Chondrocyte (in vitro differentiated cells): ENCODE measurements around the gene DENND5A. TPM values are rescaled to one million over a fixed set of nuclear protein-coding genes. Genes with fewer than 3 reads are reported as not detected.
"Not testable (repeated sequence)": the region's sequence is repeated elsewhere in the genome, so short reads cannot be mapped to it uniquely, and the experiment has no call there.

ENCODE experiments used
- DNase-seq: peaks from one replicate; pipeline ENCODE4 v3.0.0; 2021; ENCODE audit warnings: mixed read lengths, low spot score
- H3K27ac Mint-ChIP-seq: one replicate; pipeline ENCODE4 v1.8.0; 2021; ENCODE audit warnings: mild to moderate bottlenecking, moderate library complexity, mixed read lengths; ENCODE audit not compliant: unreplicated experiment
- H3K27me3 Mint-ChIP-seq: 2 replicates; pipeline ENCODE4 v1.8.0; 2021; ENCODE audit warnings: low read depth, mixed read lengths
- H3K36me3 Mint-ChIP-seq: 2 replicates; pipeline ENCODE4 v1.8.0; 2021; ENCODE audit warnings: low read depth, mixed read lengths
- H3K4me1 Mint-ChIP-seq: 2 replicates; pipeline ENCODE4 v1.8.0; 2021; ENCODE audit warnings: low read depth, mild to moderate bottlenecking, mixed read lengths
- H3K4me3 Mint-ChIP-seq: one replicate; pipeline ENCODE4 v1.8.0; 2021; ENCODE audit warnings: mild to moderate bottlenecking, moderate library complexity, mixed read lengths; ENCODE audit not compliant: unreplicated experiment
- H3K9me3 Mint-ChIP-seq: 2 replicates; pipeline ENCODE4 v1.8.0; 2021; ENCODE audit warnings: low read depth, mixed read lengths
- CTCF ChIP-seq: fragments of 200-600 bp; sonication (generic); IDR thresholded peaks from 2 replicates; pipeline ENCODE4 v1.5.0; 2021; ENCODE audit warnings: antibody characterized with exemption, mild to moderate bottlenecking, moderate library complexity
- total RNA-seq: library from RNA; stranded (reverse); gene quantifications from 3 replicates; pipeline ENCODE4 v1.2.1, GENCODE V29; 2021

DENND5A gene
- total RNA-seq, 1 donor from 2014 or later, result 111 TPM

DNA sequence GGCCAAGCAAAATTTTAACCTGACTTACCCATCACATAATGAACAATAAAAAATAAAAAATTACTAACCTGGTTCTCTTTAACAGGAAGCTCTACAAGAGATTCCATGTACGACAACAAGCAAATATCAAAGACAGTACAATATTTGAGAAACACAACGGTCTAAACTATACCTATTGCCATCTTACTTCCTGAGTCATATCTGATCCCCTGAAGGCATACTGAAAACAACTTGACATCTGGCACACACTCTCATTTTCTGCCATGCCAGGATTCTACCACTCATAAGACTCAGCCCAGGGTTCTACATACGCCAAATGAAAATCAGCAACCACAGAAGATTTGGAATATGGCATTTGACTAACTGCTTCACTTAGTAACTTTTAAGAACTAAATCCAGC lies 13.8 kb downstream of the DENND5A start:
- H3K4me3 Mint-ChIP-seq, result no peak overlapping the region
- no peaks in the 10 kb centered on the region for H3K27me3 Mint-ChIP-seq
- no peaks in the 10 kb centered on the region for H3K36me3 Mint-ChIP-seq
- no peak overlapping the region for H3K27ac Mint-ChIP-seq
- no peaks in the 10 kb centered on the region for H3K9me3 Mint-ChIP-seq
- H3K4me1 Mint-ChIP-seq, result peaks cover 27% of the 10 kb centered on the region
- TF ChIP-seq CTCF, result no peak
- no peak for DNase-seq

GRCh38 chr11:9250139-9250582 lies 15.0 kb downstream of the DENND5A start:
- Mint-ChIP-seq H3K4me3 (no peak overlapping the region), H3K27ac (peak overlapping the region; percentile 77), H3K36me3 (no peaks in the 10 kb centered on the region), H3K9me3 (no peaks in the 10 kb centered on the region), H3K4me1 (peaks cover 27% of the 10 kb centered on the region), H3K27me3 (no peaks in the 10 kb centered on the region)
- no peak for DNase-seq
- no peak for TF ChIP-seq CTCF

DNA sequence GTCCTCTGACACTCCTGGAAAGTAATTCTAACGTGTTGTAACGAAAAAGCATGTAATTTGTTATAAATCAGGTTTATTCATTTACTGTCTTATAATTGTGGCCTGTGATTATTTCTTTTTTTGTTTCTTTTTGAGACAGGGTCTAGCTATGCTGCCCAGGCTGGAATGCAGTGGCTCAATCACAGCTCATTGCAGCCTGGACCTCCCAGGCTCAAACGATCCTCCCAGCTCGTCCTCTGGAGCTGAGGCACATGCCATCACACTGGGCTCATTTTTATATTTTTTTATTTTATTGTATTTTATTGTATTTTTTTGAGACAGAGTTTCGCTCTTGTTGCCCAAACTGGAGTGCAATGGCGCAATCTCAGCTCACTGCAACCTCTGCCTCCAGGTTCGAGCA lies 15.9 kb downstream of the DENND5A start:
- Mint-ChIP-seq H3K4me1 (peaks cover 27% of the 10 kb centered on the region), H3K36me3 (no peaks in the 10 kb centered on the region), H3K9me3 (no peaks in the 10 kb centered on the region), H3K27me3 (no peaks in the 10 kb centered on the region), H3K4me3 (no peak overlapping the region), H3K27ac (no peak overlapping the region)
- TF ChIP-seq CTCF, result no peak
- no peak for DNase-seq

DNA sequence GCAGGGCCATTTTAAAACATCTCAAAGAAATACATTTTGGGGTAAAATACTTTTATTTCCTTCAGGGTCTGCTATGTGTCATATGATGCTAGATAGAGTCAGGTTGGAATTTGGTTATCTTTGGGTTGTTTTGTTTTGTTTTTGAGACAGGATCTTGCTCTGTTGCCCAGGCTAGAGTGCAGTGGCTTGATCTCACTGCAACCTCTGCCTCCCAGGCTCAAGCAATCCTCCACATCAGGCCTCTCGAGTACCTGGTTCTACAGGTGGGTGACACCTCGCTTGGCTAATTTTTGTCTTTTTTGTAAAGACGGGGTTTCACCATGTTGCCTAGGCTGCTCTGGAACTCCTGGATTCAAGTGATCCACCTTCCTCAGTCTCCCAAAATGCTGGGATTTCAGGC lies 17.3 kb downstream of the DENND5A start:
- DNase-seq, result no peak
- Mint-ChIP-seq H3K4me1 (peaks cover 21% of the 10 kb centered on the region), H3K36me3 (no peaks in the 10 kb centered on the region), H3K4me3 (no peak overlapping the region), H3K27me3 (no peaks in the 10 kb centered on the region), H3K9me3 (no peaks in the 10 kb centered on the region), H3K27ac (no peak overlapping the region)
- TF ChIP-seq CTCF, result no peak

GRCh38 chr11:9236242-9236641 lies 28.9 kb downstream of the DENND5A start:
- not testable (repeated sequence) for H3K36me3 Mint-ChIP-seq, DNase-seq, H3K4me3 Mint-ChIP-seq, H3K27ac Mint-ChIP-seq, H3K27me3 Mint-ChIP-seq, H3K9me3 Mint-ChIP-seq
- H3K4me1 Mint-ChIP-seq, result peaks cover 34% of the 10 kb centered on the region

GRCh38 chr11:9232482-9232881 lies 32.7 kb downstream of the DENND5A start:
- no peaks in the 10 kb centered on the region for H3K36me3 Mint-ChIP-seq
- no peak for TF ChIP-seq CTCF
- no peak overlapping the region for H3K27ac Mint-ChIP-seq
- no peak for DNase-seq
- no peak overlapping the region for H3K4me3 Mint-ChIP-seq
- no peaks in the 10 kb centered on the region for H3K27me3 Mint-ChIP-seq
- H3K9me3 Mint-ChIP-seq, result no peaks in the 10 kb centered on the region
- peaks cover 48% of the 10 kb centered on the region for H3K4me1 Mint-ChIP-seq
